GM11168 (cell line): Measurements from ENCODE around the gene CIAO3.

Experiments used
- in situ Hi-C: fragments of 300-500 bp; cut with MboI; formaldehyde crosslinking; loops from one replicate; pipeline ENCODE4 v1.12.0; 2022; ENCODE audit warnings: low sequenced_read_pairs; ENCODE audit not compliant: unreplicated experiment

The CIAO3 gene

GRCh38 chr16:739560-740458 is 988 bp downstream of the CIAO3 start:
- in situ Hi-C loops, result no loop called here

DNA sequence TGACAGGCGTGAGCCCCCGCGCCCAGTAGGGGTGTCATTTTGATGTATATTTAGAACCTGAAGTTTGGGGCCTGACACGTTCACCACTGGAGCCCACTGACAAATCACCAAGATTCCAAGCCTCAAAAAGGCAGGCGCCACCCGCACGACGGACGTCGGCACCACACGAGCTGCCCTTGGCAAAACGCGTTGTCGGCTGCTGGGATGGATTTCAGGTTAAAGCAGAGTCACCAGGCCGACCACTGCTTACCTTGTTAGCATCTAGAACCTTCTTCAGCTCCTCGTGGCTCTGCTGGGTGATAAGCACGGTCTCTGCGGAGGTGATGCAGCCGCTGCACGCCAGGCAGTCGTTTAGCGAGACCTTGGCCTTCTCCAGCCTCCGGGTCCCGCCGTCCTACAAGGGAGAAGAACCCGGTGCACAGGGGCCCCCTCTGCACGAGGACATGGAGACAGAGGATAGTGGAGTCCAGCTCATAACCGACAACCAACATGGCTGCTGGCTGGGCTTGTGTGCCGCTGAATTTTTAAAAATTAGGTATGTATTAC is 3.8 kb downstream of the CIAO3 start:
- in situ Hi-C loops, result no loop called here

GRCh38 chr16:735982-736453 is 4.8 kb downstream of the CIAO3 start:
- in situ Hi-C loops, result no loop called here

- in situ Hi-C loops, result no loop called here
These were observed 5.6 kb downstream of the CIAO3 start for GRCh38 chr16:734981-735881.

GRCh38 chr16:734208-734980 is 6.4 kb downstream of the CIAO3 start:
- in situ Hi-C loops, result no loop called here

- in situ Hi-C loops, result no loop called here
These were observed 7.2 kb downstream of the CIAO3 start for GRCh38 chr16:733382-734207.

DNA sequence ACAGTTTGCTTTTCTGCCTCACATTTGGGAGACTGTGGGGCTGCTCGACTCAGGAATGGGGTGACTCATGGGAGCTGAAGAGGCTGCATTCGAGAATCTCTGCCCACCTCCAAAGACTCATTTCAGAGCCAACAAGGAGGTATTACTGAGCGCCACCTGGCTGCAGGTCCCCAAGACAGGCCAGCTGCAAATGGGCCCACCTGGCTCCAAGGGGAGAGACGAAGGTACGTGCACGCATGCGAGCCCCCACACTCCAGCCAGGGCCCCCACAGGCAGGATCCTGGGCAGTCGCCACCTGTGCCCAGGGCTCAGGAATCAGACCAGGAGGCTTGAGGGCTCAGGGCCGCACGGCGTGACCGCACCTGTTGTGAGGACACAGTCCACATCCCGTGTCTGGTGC is 7.9 kb downstream of the CIAO3 start:
- in situ Hi-C loops, result no loop called here

DNA sequence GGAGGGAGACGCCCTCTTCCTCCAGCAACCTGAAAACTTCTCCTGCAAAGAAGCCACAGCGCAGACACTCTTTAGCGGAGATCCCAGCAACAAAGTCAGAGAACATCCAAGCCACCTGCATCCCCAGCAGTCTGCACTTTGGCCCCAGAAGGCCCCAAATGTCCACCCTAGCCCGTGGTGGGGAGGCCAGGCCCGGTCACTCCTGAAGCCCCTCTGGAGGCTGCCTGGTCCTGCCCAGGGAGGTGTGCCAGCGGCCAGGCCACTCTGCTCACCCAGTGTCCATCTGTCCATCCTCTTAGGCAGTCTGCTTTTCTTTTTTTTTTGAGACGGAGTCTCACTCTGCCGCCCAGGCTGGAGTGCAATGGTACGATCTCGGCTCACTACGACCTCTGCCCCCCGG is 8.5 kb downstream of the CIAO3 start:
- in situ Hi-C loops, result no loop called here

- in situ Hi-C loops, result no loop called here
These were observed 9.9 kb downstream of the CIAO3 start for GRCh38 chr16:730666-731509.

DNA sequence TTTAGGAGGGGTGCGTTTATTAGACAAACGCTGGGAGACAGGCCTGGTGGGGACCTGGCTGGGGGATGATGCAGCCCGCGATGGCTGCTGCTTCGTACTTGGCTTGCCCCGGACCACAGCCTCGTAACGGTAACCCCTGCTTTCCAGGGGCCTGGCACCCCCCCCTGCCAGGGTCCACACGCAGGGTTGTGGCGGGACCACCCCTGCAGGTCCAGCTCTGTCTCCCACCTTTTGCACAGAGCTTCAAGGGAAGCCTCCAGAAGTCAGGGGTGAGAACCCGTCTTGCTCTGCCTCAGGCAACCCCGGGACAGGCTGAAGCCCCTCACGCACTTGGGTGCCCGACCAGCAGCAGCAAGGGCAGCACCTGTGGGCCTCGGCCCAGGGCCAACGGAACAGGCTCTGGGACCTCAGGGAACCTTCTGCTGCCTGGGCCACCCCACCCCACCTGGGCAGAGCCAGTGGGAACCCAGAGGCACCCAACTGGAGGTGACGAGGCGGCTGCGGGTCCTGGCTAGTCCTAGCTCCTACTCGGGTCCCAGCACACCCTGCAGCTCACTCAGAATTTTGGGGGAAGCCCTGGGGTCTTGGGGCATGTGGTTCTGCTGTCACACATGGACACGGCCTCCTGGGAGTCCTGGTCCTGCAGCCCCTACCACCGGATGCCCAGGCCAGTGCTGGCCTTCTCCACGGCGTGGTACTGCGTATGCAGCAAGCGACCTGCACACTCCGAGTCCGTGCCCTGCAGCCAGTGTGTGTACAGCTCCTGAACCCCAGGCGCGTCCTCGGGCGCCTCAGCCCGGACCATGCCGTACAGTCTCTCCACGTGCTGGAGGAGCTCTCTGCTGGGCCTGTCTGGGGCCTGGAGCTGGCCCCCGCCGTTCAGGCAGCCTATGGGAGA is 10.8 kb downstream of the CIAO3 start:
- in situ Hi-C loops, result no loop called here

DNA sequence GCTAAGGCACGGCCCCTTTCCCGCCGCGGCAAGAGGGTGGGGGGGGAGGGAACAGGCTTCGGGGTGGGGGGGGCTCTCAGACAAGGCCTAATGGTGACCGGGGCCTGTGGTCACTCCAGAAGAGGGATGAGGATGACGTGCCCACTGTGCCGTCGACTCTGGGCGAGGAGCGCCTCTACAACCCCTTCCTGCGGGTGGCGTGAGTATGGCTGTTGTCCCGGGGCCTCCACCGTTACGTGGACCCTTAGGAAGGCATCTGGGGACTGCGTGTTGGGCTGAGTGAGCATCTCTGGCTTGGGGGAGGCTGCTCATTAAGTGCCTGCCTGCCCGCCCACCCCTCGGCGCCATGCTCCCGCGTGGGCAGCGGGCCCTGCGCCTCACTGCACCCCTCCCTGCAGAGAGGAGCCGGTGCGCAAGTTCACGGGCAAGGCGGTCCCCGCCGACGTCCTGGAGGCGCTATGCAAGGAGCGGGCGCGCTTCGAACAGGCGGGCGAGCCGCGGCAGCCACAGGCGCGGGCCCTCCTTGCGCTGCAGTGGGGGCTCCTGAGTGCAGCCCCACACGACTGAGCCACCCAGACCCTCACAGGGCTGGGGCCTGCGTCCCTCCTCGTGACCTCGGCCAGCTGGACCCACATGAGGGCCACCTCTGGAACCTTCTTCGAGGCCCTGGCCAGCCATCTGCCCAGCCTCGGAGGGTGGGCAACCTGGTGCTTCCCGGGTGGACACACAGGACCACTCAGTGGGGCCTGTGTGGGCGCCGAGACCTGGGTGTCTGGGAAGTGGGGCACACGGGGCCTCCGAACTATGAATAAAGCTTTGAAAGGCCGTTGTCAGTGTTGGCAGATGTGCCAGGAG is 11.7 kb downstream of the CIAO3 start:
- in situ Hi-C loops, result no loop called here

GRCh38 chr16:728131-728889 is 12.5 kb downstream of the CIAO3 start:
- in situ Hi-C loops, result no loop called here

- in situ Hi-C loops, result no loop called here
These were observed 13.4 kb downstream of the CIAO3 start for GRCh38 chr16:727291-727977.

DNA sequence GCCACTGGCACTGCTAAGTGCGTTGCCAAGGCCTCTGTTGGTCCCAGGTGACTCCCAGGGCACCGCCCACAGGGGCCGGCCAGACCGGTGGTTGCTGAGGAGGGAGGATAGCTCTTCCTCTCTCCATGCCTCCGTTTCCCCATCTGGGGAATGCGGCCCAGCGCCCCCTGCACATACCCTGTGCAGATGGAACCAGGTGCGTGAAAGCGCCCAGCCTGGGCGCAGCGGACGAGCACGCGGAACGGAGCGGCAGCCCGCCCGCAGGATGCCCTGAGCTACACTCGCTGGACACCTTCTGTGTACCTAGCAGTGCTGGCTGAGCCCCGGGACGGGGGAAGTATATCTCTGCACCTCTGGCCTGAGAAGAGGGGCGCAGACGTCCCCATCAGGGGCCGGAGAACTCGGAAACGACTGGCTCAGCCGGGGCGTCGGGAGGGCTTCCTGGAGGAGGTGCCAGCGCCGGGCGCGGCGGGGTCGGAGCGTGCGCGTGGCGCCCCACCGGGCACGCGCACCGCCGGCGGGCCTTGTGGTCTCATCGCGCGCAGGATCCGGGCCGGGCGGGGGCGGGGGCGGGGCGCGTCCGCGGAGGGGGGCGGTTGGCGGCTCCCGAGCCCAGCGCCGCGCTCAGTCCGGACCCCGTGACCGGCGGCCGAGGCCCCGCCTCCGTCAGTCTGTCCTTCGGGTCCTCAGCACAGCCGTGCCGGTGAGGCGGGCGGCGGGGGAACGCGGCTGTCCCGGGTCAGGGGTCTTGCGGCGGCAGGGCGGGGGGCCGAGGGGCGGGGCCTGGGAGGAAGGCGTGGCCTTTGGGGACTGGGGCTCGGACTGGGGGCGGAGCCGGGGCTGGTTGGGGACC is 14.1 kb downstream of the CIAO3 start, which contains the start of the genes CCDC78 and HAGHL:
CCDC78 (minus strand) TSS at position 6 of the 853 bp plus-strand sequence. CDS start 76 bp downstream, outside the sequence.
HAGHL (plus strand) TSS at position 669 of the 853 bp plus-strand sequence. CDS start 404 bp downstream, outside the sequence.
- in situ Hi-C loops, result no loop called here
